A549 (cell line): ENCODE results near the gene MCTP1.

Experiments
- CEBPB ChIP-seq, 2 experiments: fragments of >200 bp in 1 of 2; sonication (Bioruptor Twin) in 1 of 2; formaldehyde crosslinking in 1 of 2; IDR thresholded peaks; 2 replicates each; pipeline ENCODE4 v1.6.1; 2012 to 2016
- CHD2 ChIP-seq: fragments of 150-350 bp; IDR thresholded peaks from 2 replicates; pipeline ENCODE4 v1.6.1; 2014; ENCODE audit warnings: low read length; ENCODE audit not compliant: partially characterized antibody
- JUNB ChIP-seq: fragments of >200 bp; sonication (Bioruptor Twin); formaldehyde crosslinking; IDR thresholded peaks from 2 replicates; pipeline ENCODE4 v1.6.1; 2016
- MAZ ChIP-seq: fragments of 150-350 bp; IDR thresholded peaks from 2 replicates; pipeline ENCODE4 v1.6.1; 2014; ENCODE audit warnings: antibody characterized with exemption, low read depth, low read length, borderline replicate concordance
- POLR2A ChIP-seq: IDR thresholded peaks from 2 replicates; pipeline ENCODE4 v1.6.1; 2012; ENCODE audit warnings: mild to moderate bottlenecking, low read length
- TF ChIP-seq, protein P1 (sequence below): fragments of >200 bp; sonication (Bioruptor Twin); formaldehyde crosslinking; IDR thresholded peaks from 3 replicates; pipeline ENCODE4 v1.5.1; 2016
- TF ChIP-seq, protein P2 (sequence below): fragments of 250-450 bp; sonication (Bioruptor Pico); IDR thresholded peaks from 2 replicates; pipeline ENCODE4 v1.5.0; 2021; ENCODE audit warnings: mild to moderate bottlenecking, moderate library complexity, borderline replicate concordance
- TF ChIP-seq, protein P3 (sequence below): fragments of 450-650 bp; IDR thresholded peaks from 2 replicates; pipeline ENCODE4 v1.6.1; 2014; ENCODE audit warnings: antibody characterized with exemption
- TF ChIP-seq, protein P4 (sequence below): IDR thresholded peaks from 2 replicates; pipeline ENCODE4 v1.6.1; 2012
- TF ChIP-seq, protein P5 (sequence below): fragments of >200 bp; sonication (Bioruptor Twin); formaldehyde crosslinking; IDR thresholded peaks from 3 replicates; pipeline ENCODE4 v1.6.1; 2016

DNA sequence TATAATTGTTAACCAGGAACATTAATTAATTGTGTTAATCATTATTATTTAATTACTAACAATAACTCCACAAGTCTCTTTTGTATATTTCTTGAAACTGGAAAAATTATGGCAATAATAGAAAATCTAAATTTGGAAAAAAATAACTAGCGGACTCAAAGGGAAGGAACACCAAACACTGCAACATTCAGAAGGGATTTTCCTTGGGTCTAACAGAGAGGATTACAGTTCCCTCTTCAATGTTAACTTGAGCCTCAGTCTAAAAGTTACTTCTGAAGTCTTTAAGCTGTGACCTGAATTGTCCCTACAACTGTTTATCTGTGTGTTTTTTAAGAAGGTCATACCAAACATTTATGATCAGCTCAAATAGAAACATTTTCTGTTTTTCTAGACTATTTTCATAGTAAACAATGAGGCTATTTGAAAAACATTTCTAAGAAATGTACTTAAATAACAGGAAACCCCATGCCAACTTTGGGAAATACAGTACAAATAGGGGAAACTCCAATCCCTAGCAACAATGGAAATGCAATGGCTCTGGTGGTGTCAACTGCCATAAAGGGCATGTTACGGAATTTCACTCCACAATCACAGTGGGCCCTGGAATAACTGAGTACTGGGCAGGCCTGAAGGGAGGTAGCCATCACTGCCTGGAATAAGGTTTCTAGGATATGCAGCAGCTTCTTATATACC is 61.2 kb downstream of the MCTP1 start:
- TF ChIP-seq, protein P1, sequence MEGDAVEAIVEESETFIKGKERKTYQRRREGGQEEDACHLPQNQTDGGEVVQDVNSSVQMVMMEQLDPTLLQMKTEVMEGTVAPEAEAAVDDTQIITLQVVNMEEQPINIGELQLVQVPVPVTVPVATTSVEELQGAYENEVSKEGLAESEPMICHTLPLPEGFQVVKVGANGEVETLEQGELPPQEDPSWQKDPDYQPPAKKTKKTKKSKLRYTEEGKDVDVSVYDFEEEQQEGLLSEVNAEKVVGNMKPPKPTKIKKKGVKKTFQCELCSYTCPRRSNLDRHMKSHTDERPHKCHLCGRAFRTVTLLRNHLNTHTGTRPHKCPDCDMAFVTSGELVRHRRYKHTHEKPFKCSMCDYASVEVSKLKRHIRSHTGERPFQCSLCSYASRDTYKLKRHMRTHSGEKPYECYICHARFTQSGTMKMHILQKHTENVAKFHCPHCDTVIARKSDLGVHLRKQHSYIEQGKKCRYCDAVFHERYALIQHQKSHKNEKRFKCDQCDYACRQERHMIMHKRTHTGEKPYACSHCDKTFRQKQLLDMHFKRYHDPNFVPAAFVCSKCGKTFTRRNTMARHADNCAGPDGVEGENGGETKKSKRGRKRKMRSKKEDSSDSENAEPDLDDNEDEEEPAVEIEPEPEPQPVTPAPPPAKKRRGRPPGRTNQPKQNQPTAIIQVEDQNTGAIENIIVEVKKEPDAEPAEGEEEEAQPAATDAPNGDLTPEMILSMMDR: no peak
- TF ChIP-seq CEBPB (IDR thresholded peaks at IDR 0.05) (no peak), CHD2 (no peak), POLR2A (no peak), JUNB (no peak), MAZ (no peak)
- TF ChIP-seq, protein P2, sequence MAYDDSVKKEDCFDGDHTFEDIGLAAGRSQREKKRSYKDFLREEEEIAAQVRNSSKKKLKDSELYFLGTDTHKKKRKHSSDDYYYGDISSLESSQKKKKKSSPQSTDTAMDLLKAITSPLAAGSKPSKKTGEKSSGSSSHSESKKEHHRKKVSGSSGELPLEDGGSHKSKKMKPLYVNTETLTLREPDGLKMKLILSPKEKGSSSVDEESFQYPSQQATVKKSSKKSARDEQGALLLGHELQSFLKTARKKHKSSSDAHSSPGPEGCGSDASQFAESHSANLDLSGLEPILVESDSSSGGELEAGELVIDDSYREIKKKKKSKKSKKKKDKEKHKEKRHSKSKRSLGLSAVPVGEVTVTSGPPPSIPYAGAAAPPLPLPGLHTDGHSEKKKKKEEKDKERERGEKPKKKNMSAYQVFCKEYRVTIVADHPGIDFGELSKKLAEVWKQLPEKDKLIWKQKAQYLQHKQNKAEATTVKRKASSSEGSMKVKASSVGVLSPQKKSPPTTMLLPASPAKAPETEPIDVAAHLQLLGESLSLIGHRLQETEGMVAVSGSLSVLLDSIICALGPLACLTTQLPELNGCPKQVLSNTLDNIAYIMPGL (CRISPR knock-in tag): no peak
- TF ChIP-seq, protein P3, sequence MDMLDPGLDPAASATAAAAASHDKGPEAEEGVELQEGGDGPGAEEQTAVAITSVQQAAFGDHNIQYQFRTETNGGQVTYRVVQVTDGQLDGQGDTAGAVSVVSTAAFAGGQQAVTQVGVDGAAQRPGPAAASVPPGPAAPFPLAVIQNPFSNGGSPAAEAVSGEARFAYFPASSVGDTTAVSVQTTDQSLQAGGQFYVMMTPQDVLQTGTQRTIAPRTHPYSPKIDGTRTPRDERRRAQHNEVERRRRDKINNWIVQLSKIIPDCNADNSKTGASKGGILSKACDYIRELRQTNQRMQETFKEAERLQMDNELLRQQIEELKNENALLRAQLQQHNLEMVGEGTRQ: no peak
- TF ChIP-seq, protein P4, sequence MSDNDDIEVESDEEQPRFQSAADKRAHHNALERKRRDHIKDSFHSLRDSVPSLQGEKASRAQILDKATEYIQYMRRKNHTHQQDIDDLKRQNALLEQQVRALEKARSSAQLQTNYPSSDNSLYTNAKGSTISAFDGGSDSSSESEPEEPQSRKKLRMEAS: no peak
- TF ChIP-seq, protein P5, sequence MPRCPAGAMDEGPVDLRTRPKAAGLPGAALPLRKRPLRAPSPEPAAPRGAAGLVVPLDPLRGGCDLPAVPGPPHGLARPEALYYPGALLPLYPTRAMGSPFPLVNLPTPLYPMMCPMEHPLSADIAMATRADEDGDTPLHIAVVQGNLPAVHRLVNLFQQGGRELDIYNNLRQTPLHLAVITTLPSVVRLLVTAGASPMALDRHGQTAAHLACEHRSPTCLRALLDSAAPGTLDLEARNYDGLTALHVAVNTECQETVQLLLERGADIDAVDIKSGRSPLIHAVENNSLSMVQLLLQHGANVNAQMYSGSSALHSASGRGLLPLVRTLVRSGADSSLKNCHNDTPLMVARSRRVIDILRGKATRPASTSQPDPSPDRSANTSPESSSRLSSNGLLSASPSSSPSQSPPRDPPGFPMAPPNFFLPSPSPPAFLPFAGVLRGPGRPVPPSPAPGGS: no peak
